ENCODE results near the gene TRIM77. TPM values are rescaled to one million over a fixed set of nuclear protein-coding genes. Genes with fewer than 3 reads are reported as not detected.
"Not testable (repeated sequence)": the region's sequence is repeated elsewhere in the genome, so short reads cannot be mapped to it uniquely, and the experiment has no call there.

Gene TRIM77
- total RNA-seq, 1 experiment from 2014 or later: not detected

DNA sequence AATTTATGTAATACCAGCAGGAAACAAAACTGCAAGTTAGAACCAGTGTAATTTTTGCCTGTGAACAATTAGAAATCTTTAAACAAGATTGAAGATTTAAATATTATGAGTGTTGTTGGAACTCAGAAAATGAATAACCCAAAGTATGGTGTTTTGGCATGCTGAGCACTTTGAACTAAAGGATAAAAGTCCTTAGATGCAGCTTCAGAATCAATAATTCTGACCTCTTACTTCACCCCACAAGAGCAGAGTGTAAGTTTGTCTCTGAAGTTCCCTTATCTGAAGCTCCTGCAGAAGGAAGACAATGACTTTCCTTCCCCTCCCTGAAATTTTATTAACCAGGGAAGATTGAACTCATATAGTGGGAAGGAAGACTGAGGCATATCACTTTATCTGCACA is 40.5 kb upstream of the TRIM77 start:
- H3K4me3 Mint-ChIP-seq; H3K27me3 Mint-ChIP-seq (ENCODE audit: low read depth); CTCF ChIA-PET; H3K27ac Mint-ChIP-seq; POLR2A ChIA-PET; H3K36me3 Mint-ChIP-seq; DNase-seq (ENCODE audit: low spot score); ATAC-seq; H3K9me3 Mint-ChIP-seq: not testable (repeated sequence)
- H3K4me1 Mint-ChIP-seq: peaks cover 10% of the 10 kb centered on the region

GRCh38 chr11:89669993-89670669 is 40.0 kb upstream of the TRIM77 start:
- H3K27ac Mint-ChIP-seq; H3K4me3 Mint-ChIP-seq; POLR2A ChIA-PET; DNase-seq (ENCODE audit: low spot score); H3K9me3 Mint-ChIP-seq; H3K27me3 Mint-ChIP-seq (ENCODE audit: low read depth); ATAC-seq; CTCF ChIA-PET; H3K36me3 Mint-ChIP-seq: not testable (repeated sequence)
- H3K4me1 Mint-ChIP-seq: peaks cover 10% of the 10 kb centered on the region

GRCh38 chr11:89672547-89672946 is 37.6 kb upstream of the TRIM77 start:
- H3K4me3 Mint-ChIP-seq; POLR2A ChIA-PET; H3K9me3 Mint-ChIP-seq; CTCF ChIA-PET; H3K27ac Mint-ChIP-seq; H3K27me3 Mint-ChIP-seq (ENCODE audit: low read depth); ATAC-seq; DNase-seq (ENCODE audit: low spot score); H3K36me3 Mint-ChIP-seq: not testable (repeated sequence)
- peaks cover 14% of the 10 kb centered on the region for H3K4me1 Mint-ChIP-seq

DNA sequence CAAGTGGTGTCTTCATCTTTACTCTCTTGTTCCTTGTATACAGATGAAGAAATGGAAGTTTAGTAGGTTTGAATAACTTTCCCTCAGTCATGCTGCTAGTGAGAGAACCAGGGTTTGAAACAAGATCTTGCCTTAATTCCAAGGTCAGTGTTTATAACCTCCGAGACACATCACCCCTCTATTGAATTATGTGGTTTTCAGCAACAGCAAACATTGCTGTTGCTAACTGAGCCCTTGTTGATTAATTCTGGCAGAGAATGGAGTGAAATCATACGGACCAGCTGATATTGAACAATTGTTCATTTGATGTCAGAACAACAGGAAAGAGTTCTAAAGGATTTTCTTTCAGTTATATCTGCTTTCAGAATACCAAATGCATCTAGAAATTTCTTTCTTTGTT is 36.7 kb upstream of the TRIM77 start:
- CTCF ChIA-PET; ATAC-seq; H3K36me3 Mint-ChIP-seq; POLR2A ChIA-PET; H3K27ac Mint-ChIP-seq; H3K9me3 Mint-ChIP-seq; H3K4me3 Mint-ChIP-seq; DNase-seq (ENCODE audit: low spot score); H3K27me3 Mint-ChIP-seq (ENCODE audit: low read depth): not testable (repeated sequence)
- H3K4me1 Mint-ChIP-seq: peaks cover 14% of the 10 kb centered on the region

GRCh38 chr11:89675383-89675782 is 34.7 kb upstream of the TRIM77 start:
- H3K9me3 Mint-ChIP-seq; POLR2A ChIA-PET; H3K4me3 Mint-ChIP-seq; ATAC-seq; H3K27ac Mint-ChIP-seq; DNase-seq (ENCODE audit: low spot score); H3K27me3 Mint-ChIP-seq (ENCODE audit: low read depth); H3K36me3 Mint-ChIP-seq: not testable (repeated sequence)
- CTCF ChIA-PET: interaction anchor here (0.6 kb wide), 1 partner anchor 575 kb away, joined by 5 read pairs; no protein-coding TSS in a partner anchor
- H3K4me1 Mint-ChIP-seq: peaks cover 17% of the 10 kb centered on the region

DNA sequence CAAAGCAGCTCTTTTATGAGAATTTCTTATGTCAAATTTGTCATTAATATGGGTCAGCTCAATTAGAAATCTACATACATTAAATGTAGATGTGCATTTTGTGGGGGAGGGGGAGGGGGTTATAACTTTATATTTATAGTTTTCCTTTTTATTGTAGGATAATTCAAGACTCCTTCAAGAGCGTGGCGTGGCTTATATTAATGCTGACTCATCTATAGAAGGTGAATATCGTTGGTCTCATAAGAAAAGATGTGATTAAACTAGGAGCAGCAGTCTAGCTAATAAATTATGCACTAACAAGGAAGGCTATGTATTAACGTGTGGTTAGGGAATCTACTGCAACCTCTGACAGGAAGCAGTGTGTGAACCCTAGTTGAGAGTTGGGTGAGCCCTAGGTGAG is 34.2 kb upstream of the TRIM77 start:
- H3K27ac Mint-ChIP-seq; H3K36me3 Mint-ChIP-seq; DNase-seq (ENCODE audit: low spot score); ATAC-seq; H3K27me3 Mint-ChIP-seq (ENCODE audit: low read depth); H3K9me3 Mint-ChIP-seq; H3K4me3 Mint-ChIP-seq; POLR2A ChIA-PET: not testable (repeated sequence)
- H3K4me1 Mint-ChIP-seq: peaks cover 15% of the 10 kb centered on the region
- CTCF ChIA-PET: interaction anchor here (0.6 kb wide), 1 partner anchor 576 kb away, joined by 5 read pairs; no protein-coding TSS in a partner anchor

DNA sequence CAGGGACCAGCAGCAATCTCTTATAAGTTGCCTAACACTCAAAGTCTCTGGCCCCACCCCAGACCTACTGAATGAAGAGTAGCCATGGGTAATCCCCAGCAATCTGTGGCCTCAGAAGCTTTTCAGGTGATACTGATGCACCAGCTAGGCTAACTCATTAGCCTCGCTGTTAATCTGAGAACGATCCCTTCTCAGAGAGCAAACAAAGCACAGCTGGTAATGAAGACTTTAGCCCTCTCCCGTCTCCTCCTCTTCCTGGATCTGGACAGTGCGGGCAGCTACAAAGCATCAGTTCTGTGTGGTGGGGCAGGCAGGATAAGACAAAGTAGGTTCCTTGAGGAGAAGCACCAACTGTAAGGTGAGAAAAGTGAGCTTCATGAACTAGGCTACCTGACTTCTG is 3.0 kb upstream of the TRIM77 start:
- CTCF ChIA-PET; H3K27ac Mint-ChIP-seq; DNase-seq (ENCODE audit: low spot score); H3K4me1 Mint-ChIP-seq; H3K27me3 Mint-ChIP-seq (ENCODE audit: low read depth); H3K36me3 Mint-ChIP-seq; POLR2A ChIA-PET; H3K4me3 Mint-ChIP-seq: not testable (repeated sequence)
- peak; percentile 58 for ATAC-seq
- H3K9me3 Mint-ChIP-seq: peaks cover 13% of the 10 kb centered on the region

GRCh38 chr11:89724866-89725498 is 14.9 kb downstream of the TRIM77 start:
- H3K9me3 Mint-ChIP-seq; CTCF ChIA-PET; DNase-seq (ENCODE audit: low spot score); H3K4me1 Mint-ChIP-seq; H3K4me3 Mint-ChIP-seq; H3K27me3 Mint-ChIP-seq (ENCODE audit: low read depth); ATAC-seq; H3K27ac Mint-ChIP-seq; H3K36me3 Mint-ChIP-seq; POLR2A ChIA-PET: not testable (repeated sequence)

DNA sequence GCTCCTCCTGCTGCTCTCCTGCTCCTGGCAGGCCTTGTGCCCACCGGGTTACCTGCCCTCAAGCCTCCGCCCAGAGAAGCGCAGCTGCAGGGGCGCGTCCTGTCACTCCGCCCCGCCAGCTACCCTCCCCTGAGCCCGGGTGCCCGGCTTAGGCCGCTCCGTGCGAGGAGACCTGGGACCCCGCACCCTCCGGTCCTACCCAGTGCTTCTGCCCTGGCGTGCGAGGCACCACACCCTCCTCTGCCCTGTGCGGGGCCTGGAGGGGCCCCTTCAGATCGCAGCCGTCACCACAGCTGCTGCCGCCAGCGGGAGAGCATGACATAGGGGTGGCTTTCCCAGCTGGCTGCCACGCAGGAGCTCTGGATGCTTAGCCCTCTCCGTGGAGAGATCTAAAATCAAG is 20.1 kb downstream of the TRIM77 start:
- H3K4me1 Mint-ChIP-seq; H3K36me3 Mint-ChIP-seq; H3K9me3 Mint-ChIP-seq; CTCF ChIA-PET; DNase-seq (ENCODE audit: low spot score); H3K27ac Mint-ChIP-seq; H3K4me3 Mint-ChIP-seq; H3K27me3 Mint-ChIP-seq (ENCODE audit: low read depth); POLR2A ChIA-PET: not testable (repeated sequence)
- peak; percentile 28 for ATAC-seq
